Measurements from ENCODE around the gene HNRNPC. TPM values are rescaled to one million over a fixed set of nuclear protein-coding genes. Genes with fewer than 3 reads are reported as not detected.

Gene HNRNPC
- 451 and 701 TPM in 2 replicates for total RNA-seq

DNA sequence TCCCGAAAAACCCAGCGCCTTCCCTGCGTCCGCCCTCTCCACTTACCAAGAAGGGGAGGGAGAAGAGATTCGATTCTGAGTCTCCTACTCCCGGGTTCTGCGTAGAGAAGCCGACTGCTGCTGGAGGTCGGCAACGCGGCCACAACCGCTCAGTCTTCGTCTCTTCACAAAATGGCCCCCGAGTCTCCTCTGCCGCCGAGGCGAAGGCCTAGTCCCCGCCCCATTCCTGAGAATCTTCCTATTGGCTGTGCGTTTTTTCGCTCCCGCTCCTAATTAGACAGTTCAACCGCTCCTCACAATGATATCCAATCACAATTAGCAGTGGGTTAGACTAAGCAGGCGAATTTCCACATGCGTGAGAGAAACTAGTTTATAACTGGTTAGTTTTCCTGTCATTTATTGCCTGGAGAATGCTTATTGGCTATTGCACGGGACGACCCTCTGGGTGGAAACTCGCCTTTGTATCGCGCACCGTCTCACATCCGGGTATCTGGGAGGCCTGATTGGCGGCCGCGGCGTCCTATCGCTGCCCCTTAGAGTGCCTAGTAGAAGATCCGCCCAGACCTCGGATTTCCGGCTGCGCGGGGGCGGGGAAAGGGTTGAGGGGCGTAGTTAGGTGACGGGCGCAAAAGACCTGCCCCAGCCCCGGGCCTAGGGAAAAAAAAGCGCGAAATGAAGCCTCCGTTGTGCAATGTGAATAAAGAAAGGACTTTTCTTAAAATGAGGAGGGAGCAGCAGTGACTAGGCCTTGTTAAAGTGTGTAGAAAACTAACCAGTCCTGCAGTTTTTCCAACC is at the start of gene HNRNPC:
HNRNPC (minus strand) TSS at position 191 of the 795 bp plus-strand sequence. CDS start 35,249 bp downstream, outside the sequence.

DNA sequence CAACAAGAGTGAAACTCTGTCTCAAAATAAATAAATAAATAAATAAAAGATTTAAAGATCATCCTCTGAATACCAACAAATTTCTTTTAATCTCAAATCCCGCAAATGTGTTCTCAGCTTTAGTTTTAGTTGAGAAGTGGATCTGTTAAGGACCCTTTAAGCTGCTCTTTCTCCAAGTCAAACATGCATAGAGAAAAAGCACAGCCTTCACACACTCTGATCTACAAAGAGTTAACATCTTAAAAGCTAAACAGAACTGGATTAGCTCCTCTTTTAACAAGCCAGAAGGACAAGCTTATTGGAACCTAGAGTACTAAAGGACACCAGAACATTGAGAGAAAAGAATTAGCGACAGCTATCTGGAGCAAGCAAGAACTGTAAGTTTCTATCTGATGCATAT is 10.5 kb upstream of the HNRNPC start, which contains the start of gene RPGRIP1:
RPGRIP1 (plus strand) TSS at position 301 of the 400 bp plus-strand sequence. CDS start 7,894 bp downstream, outside the sequence.

Other genes starting within 250 kb of the HNRNPC start
- 1.7 and 4.2 TPM in 2 replicates for gene NDRG2, start 244.4 kb downstream of the HNRNPC start, total RNA-seq
- not detected in 2 replicates for gene TPPP2, start 239.2 kb downstream of the HNRNPC start, total RNA-seq
- not detected in 2 replicates for gene RNASE13, start 234.6 kb downstream of the HNRNPC start, total RNA-seq
- not detected in 2 replicates for gene RNASE7, start 227.1 kb downstream of the HNRNPC start, total RNA-seq
- gene RNASE8, start 211.6 kb downstream of the HNRNPC start, total RNA-seq, result not detected in 2 replicates
- gene ARHGEF40, start 199.1 kb downstream of the HNRNPC start, total RNA-seq, result 17.5 and 57.3 TPM in 2 replicates
- 1.7 and 7.2 TPM in 2 replicates for gene ZNF219, start 170.8 kb downstream of the HNRNPC start, total RNA-seq
- gene TMEM253, start 168.4 kb downstream of the HNRNPC start, total RNA-seq, result not detected in 2 replicates
- gene OR5AU1, start 113.4 kb downstream of the HNRNPC start, total RNA-seq, result not detected in 2 replicates
- gene RPGRIP1, start 10.6 kb upstream of the HNRNPC start, total RNA-seq, result 0.22 and 0.29 TPM in 2 replicates
- gene SUPT16H, start 114.6 kb upstream of the HNRNPC start, total RNA-seq, result 57.3 and 95.8 TPM in 2 replicates
- 43.8 and 83.0 TPM in 2 replicates for gene CHD8, start 186.7 kb upstream of the HNRNPC start, total RNA-seq
- gene RAB2B, start 207.5 kb upstream of the HNRNPC start, total RNA-seq, result 23.9 and 34.8 TPM in 2 replicates
- 32.6 and 43.1 TPM in 2 replicates for gene TOX4, start 207.8 kb upstream of the HNRNPC start, total RNA-seq
- gene METTL3, start 241.9 kb upstream of the HNRNPC start, total RNA-seq, result 33.3 and 78.3 TPM in 2 replicates